Colonic mucosa (tissue), 4 donors: ENCODE results near the gene NEURL1. TPM values are rescaled to one million over a fixed set of nuclear protein-coding genes. Genes with fewer than 3 reads are reported as not detected.

Experiments used
- DNase-seq: peaks from one replicate; pipeline ENCODE4 v3.0.0-alpha.2; 2020
- H3K27ac ChIP-seq: fragments of 200-600 bp; one replicate; pipeline ENCODE4 v1.8.0; 2021
- H3K27me3 ChIP-seq: fragments of 200-600 bp; one replicate; pipeline ENCODE4 v1.8.0; 2021
- H3K36me3 ChIP-seq: fragments of 200-600 bp; one replicate; pipeline ENCODE4 v1.8.0; 2021
- H3K4me1 ChIP-seq: fragments of 200-600 bp; one replicate; pipeline ENCODE4 v1.8.0; 2021; ENCODE audit warnings: mild to moderate bottlenecking
- H3K4me3 ChIP-seq: fragments of 200-600 bp; one replicate; pipeline ENCODE4 v1.8.0; 2021
- H3K9ac ChIP-seq, 2 donors: one replicate each; pipeline ENCODE4 v1.7.0; 2013; ENCODE audit warnings: control low read depth in 2 of 2, low read depth in 2 of 2, low read length in 2 of 2
- H3K9me3 ChIP-seq: fragments of 200-600 bp; one replicate; pipeline ENCODE4 v1.8.0; 2021
- CTCF ChIP-seq: fragments of 200-600 bp; IDR thresholded peaks from one replicate; pipeline ENCODE4 v1.8.0; 2022; ENCODE audit warnings: antibody characterized with exemption, mild to moderate bottlenecking
- intact Hi-C: fragments of 100-400 bp; cut with DNase I; formaldehyde crosslinking; loops from one replicate; pipeline ENCODE4 v1.14.1; 2022
- total RNA-seq, 2 donors: library from RNA; stranded (reverse); fragmentation: NEBNext Ultra II Directional in 1 of 2; extraction: Animal tissue kit (Norgen Biotek cat#: 25700) in 1 of 2; gene quantifications; one replicate each; pipeline ENCODE4 v1.2.1, GENCODE V29; 2021
- donor health status: healthy.
- donor health status: DM: no; HTN: no; CAD: no.
- donor health status: DM: no; HTN: no; CAD: no.

Gene NEURL1
- total RNA-seq, 2 donors from 2014 or later, result 40.2 to 46.1 TPM

GRCh38 chr10:103570844-103571655 lies 77.5 kb downstream of the NEURL1 start:
- Histone ChIP-seq H3K36me3 (no peaks in the 10 kb centered on the region), H3K9me3 (no peaks in the 10 kb centered on the region), H3K9ac (no peak overlapping the region), H3K4me1 (peaks cover 5% of the 10 kb centered on the region), H3K27ac (no peak overlapping the region), H3K27me3 (no peaks in the 10 kb centered on the region), H3K4me3 (no peak overlapping the region)
- DNase-seq, result no peak
- TF ChIP-seq CTCF, result no peak
- intact Hi-C loops, result no loop called here

GRCh38 chr10:103571656-103571975 lies 78.1 kb downstream of the NEURL1 start:
- H3K27me3 ChIP-seq, result no peaks in the 10 kb centered on the region
- H3K4me3 ChIP-seq, result no peak overlapping the region
- H3K27ac ChIP-seq, result no peak overlapping the region
- DNase-seq, result no peak
- no peaks in the 10 kb centered on the region for H3K9me3 ChIP-seq
- peaks cover 5% of the 10 kb centered on the region for H3K4me1 ChIP-seq
- TF ChIP-seq CTCF, result no peak
- H3K36me3 ChIP-seq, result no peaks in the 10 kb centered on the region
- H3K9ac ChIP-seq, result no peak overlapping the region
- intact Hi-C loops, result no loop called here

- Histone ChIP-seq H3K27me3 (no peaks in the 10 kb centered on the region), H3K36me3 (no peaks in the 10 kb centered on the region), H3K9ac (no peak overlapping the region), H3K9me3 (no peaks in the 10 kb centered on the region), H3K4me3 (no peak overlapping the region), H3K4me1 (peaks cover 5% of the 10 kb centered on the region), H3K27ac (no peak overlapping the region)
- no peak for TF ChIP-seq CTCF
- DNase-seq, result no peak
- intact Hi-C loops, result no loop called here
Measured at GRCh38 chr10:103572347-103573204, 79.1 kb downstream of the NEURL1 start.

GRCh38 chr10:103573205-103573487 lies 79.6 kb downstream of the NEURL1 start:
- DNase-seq, result no peak
- TF ChIP-seq CTCF, result no peak
- no peak overlapping the region for H3K27ac ChIP-seq
- H3K36me3 ChIP-seq, result no peaks in the 10 kb centered on the region
- intact Hi-C loops, result no loop called here
- no peaks in the 10 kb centered on the region for H3K9me3 ChIP-seq
- no peak overlapping the region for H3K9ac ChIP-seq
- no peaks in the 10 kb centered on the region for H3K27me3 ChIP-seq
- H3K4me1 ChIP-seq, result peaks cover 5% of the 10 kb centered on the region
- H3K4me3 ChIP-seq, result no peak overlapping the region

DNA sequence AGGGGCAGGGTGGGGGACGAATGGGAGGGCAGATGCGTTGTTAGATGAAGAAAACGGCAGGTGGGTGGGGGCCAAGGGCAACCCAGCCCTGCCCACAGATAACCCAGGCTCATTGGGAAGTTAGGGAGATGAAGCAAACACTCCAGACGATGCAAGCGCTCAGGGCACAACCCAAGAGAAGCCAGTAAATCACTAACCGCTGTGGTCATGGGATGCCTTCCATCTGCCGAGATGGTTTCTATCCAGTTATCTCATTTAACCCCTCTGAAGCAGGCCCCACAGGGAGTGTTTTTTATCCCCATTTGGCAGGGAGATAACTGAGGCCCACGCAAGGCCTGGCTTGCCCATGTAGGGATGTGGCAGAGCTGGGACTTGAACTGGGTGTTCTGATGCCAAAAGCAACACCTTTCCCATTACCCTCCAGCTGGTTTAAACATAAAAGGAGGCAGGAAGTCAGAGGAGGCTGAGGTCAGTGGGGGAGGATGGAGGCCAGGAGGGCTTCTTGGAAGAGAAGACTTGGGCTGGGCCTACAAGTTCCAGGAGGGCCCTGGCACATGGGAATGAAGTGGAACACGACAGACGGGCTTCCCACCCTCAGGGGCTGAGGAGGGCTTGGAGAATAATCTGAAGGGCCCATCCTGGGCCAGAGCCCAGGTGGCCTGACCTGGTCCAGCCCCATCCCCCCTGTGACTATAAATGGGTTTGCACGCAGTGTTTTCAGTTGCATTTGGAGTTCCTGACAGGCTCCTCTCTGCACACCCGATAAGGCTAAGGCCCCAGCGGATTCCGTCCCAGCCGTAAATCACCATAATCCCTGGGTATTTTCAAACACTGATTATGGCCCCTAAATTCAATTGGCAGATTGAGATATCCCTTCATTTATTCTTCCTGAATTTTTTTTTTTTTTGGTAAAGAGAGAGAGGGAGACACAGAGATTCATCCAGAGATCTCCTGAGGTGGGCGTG lies 80.9 kb downstream of the NEURL1 start:
- Histone ChIP-seq H3K9me3 (no peaks in the 10 kb centered on the region), H3K36me3 (no peaks in the 10 kb centered on the region), H3K27me3 (no peaks in the 10 kb centered on the region), H3K27ac (no peak overlapping the region), H3K4me1 (peaks cover 5% of the 10 kb centered on the region), H3K9ac (no peak overlapping the region), H3K4me3 (no peak overlapping the region)
- intact Hi-C loops, result no loop called here
- TF ChIP-seq CTCF, result no peak
- DNase-seq, result no peak
